HG03108 (cell line): ENCODE data around the gene RADIL.

Experiments
- ATAC-seq: cut with Tn5 transposase; IDR thresholded peaks from one replicate; pipeline ENCODE4 v1.9.1; 2021; ENCODE audit warnings: moderate library complexity; ENCODE audit not compliant: unreplicated experiment

RADIL gene

DNA sequence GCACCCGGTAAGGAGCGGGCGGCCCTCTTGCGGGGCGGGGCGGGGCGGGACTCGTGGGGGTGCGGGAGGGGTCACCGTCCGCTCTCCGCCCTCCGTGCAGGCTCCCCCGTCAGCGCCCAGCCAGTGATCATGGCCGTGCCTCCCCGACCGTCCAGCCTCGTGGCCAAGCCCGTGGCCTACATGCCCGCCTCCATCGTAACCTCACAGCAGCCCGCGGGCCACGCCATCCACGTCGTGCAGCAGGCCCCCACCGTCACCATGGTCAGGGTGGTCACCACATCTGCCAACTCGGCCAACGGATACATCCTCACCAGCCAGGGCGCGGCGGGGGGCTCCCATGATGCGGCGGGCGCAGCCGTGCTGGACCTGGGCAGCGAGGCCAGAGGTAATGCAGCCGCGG lies 124.3 kb downstream of the RADIL start:
- ATAC-seq, result no peak

DNA sequence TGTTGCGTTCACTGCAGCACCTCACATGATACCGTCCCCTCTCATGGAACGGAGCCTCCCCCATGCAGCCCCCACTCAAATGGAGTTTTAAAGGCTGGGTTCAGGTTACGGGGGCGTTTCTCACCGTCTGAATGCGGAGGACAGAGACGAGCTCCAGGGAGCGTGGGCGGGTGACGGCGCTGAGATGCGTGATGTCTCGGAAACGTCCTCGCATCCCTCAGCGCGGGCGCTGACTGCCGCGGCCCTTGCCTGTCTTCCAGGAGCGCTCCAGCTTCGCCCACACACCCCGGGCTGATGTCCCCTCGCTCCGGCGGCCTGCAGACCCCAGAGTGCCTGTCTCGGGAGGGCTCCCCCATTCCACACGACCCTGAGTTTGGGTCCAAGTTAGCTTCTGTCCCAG lies 124.7 kb downstream of the RADIL start:
- ATAC-seq, result no peak

DNA sequence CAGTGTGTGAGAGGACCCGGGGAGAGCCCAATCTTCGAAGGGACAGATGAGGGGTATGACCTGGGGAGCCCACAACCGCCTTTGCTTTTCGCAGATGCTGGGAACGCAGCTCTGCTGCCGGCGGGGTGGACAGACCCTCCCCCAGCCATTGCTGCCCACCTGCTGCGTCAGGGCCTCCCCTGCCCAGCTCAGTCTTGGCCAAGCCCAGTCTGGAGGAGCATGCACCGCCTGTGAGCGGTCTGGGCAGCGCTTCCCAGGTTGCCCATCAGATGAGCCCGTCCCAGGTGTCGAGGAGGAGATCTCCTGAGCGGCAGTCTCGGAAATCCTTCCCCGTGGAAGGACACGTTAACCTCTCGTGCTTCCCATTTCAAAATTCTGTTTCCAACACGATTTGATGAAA lies 125.4 kb downstream of the RADIL start:
- ATAC-seq, result no peak

DNA sequence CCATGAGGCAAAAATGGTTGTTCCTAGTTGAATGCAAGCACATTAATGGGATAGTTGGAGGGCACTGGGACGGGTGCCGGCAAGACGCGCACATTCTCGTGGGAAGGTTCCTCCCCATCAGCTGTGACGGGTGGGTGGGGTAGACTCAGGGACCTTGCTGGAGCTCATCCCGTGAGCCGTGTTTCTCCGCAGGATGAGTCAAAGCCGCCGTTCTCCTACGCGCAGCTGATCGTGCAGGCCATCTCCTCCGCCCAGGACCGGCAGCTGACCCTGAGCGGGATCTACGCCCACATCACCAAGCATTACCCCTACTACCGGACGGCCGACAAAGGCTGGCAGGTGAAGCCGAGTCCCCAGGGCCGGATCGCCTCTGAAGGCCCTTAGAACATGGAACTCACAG lies 128.5 kb downstream of the RADIL start:
- no peak for ATAC-seq

DNA sequence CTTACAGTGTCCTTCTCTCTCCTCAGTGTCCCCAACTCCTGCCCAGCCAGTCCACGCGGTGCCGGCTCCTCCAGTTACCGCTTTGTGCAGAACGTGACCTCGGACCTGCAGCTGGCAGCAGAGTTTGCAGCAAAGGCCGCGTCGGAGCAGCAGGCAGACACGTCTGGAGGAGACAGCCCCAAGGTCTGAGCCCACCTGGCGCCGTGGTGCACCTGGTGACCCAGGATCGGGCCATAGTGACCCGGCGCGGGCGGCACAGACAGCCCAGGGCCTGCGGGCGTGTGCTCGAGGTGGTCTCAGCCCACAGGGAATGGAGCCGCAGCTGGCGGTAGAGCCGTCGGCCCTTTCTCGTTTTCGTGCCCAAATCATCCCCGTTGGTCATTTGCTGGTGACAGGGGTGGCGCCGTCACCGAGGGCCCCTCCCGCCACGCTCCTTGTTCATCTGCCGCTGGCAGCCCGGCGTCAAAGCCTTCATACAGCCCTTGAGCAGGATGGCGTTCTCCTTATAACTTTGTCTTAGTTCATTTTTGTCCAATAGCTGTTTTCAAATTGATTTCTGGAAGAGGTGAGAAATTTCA lies 129.0 kb downstream of the RADIL start:
- no peak for ATAC-seq

DNA sequence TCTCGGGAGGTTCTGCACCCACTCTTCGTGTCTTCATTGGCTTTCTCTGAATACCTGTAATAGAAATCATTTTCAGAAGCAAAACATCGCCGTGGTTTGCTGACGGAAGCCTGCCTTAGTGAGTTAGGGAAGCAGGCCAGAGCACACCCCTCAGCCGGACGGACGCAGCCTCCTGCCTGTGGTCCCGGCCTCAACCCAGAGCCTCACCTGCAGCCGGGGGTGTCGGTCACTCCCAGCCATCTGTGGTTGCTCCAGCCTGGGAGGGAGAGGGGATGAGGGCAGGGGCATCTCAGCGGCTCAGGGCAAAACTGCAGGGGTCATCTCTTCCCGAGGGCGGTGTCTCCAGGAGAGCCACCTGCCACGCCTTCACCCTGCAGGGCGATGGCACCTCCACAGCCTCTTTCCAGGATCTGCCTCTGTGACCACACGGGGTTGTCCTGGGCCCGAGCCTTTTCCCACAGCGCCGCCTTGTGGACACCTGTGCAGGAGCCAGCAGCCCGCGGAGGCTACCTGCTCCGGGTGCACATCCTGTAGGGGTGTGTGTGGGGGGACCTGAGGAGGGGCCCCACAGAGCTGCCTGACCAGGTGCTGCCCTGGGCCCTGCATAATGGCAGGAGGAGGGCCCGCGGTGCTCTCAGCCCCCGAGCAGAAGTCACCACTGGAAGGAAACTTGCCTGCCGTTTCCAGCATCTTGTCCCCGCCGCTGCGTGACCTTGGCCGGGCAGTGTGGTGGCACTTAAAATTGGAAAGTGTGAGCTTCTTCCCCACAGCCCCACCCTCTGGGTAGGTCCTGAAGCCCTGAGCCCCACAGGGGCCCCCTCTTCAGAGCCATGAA lies 129.7 kb downstream of the RADIL start:
- ATAC-seq, result peak; percentile 85

DNA sequence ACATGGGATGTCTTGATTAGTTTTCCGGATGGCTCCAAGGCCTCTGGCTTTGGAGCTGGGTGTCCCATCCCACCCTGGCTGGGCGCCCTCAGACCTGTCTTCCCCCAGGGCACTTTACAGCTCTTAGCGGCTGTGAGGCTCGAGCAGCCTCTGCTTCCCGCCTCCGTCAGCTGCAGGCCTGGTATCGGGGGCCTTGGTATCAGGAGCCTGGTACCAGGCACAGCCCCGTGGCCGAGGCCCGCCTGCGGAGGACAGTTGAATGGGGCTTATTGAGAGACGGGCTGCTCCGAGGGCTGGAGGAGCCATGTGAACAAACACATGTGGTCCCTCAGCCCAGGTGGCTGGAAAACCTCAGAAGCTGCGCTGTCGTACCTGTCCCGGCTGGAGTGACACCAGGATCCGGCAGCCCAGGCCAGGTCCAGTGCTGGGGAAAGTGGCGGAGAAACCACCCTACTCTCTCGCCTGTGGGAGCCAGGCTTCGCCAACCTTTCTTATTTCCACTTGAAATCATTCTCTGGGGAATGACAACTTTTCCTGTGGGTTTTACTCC lies 132.0 kb downstream of the RADIL start:
- ATAC-seq, result no peak

DNA sequence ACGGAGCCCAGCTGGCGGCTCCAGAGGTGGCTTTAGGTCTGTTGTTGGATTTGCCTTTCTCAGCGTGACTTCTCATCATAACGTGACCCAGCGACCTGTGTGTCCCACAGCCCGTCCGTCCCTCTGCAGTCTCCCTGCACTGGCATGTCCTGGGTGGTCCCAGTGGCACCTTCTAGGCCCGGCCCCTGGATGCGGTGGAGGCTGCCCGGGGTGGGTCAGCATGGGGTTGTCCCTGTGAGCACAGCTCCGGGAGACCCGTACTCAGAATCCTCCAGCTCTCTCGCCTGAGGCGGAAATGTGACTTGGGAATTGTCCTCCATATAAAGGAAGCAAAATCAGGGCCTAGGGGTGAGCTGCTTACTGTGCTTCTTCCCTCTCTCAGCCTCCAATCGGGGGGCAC lies 133.7 kb downstream of the RADIL start:
- no peak for ATAC-seq

DNA sequence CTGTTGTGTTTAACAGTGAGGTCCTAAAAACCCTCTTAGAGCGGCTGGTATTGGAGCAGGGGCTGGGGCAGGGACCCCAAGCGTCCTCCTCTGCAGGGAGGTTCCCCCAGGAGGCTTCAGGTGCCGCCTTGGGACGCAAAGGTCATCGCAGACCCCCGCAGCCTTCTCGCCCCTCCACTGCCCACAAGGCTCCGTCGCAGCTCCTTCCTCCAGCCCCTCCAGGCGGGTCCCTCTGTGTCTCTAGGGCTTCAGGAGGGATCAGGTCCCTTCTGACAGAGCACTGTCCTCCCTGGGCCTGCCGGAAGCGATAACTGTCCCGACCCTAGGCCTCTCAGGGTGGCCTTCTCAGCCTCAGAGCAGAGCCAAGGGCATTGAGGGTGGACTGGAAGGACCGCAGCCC lies 134.2 kb downstream of the RADIL start:
- ATAC-seq, result no peak
